K562 (cell line): ENCODE data around the gene ZEB2.

Source experiments
- ARNT ChIP-seq, 2 experiments: fragments of 450-650 bp; IDR thresholded peaks; 2 replicates each; pipeline ENCODE4 v1.6.1; 2016; ENCODE audit warnings: mild to moderate bottlenecking in 1 of 2
- ATF3 ChIP-seq, 2 experiments: fragments of 450-650 bp in 1 of 2; sonication (generic) in 1 of 2; formaldehyde crosslinking in 1 of 2; IDR thresholded peaks in 1 of 2; conservative IDR thresholded peaks in 1 of 2; 2 replicates each; pipeline versions ENCODE4 v1.6.1 to v1.8.1; 2016 to 2023; ENCODE audit warnings: mild to moderate bottlenecking in 2 of 2, moderate library complexity in 2 of 2, inconsistent platforms in 1 of 2, missing genetic modification reagents in 1 of 2
- ATF7 ChIP-seq: fragments of 450-650 bp; IDR thresholded peaks from 2 replicates; pipeline ENCODE4 v1.7.1; 2014; ENCODE audit warnings: mild to moderate bottlenecking, moderate library complexity
- EHMT2 ChIP-seq: fragments of 450-650 bp; IDR thresholded peaks from 2 replicates; pipeline ENCODE4 v1.6.1; 2018; ENCODE audit warnings: antibody characterized with exemption
- HDAC2 ChIP-seq: fragments of 450-650 bp; IDR thresholded peaks from 2 replicates; pipeline ENCODE4 v1.6.1; 2016; ENCODE audit warnings: mild to moderate bottlenecking
- HLTF ChIP-seq: fragments of 450-650 bp; IDR thresholded peaks from 2 replicates; pipeline ENCODE4 v1.6.1; 2016
- MYNN ChIP-seq, 2 experiments: sonication (generic); formaldehyde crosslinking in 1 of 2; IDR thresholded peaks; 2 replicates each; pipeline versions ENCODE4 v1.5.0 to v1.6.1; 2016 to 2020; ENCODE audit warnings: antibody characterized with exemption in 1 of 2, missing genetic modification reagents in 1 of 2
- RBFOX2 ChIP-seq: fragments of 200-400 bp; formaldehyde crosslinking; IDR thresholded peaks from 2 replicates; pipeline ENCODE4 v1.6.1; 2017; ENCODE audit warnings: low read depth, mild to moderate bottlenecking, low read length, moderate library complexity
- SAP30 ChIP-seq: fragments of 200-600 bp; sonication (generic); IDR thresholded peaks from 2 replicates; pipeline ENCODE4 v1.6.1; 2012; ENCODE audit warnings: borderline replicate concordance, low read depth, mild to moderate bottlenecking, moderate library complexity, low read length, control low read depth, inconsistent platforms; ENCODE audit not compliant: insufficient read depth, poor library complexity, severe bottlenecking
- SIN3A ChIP-seq, 2 experiments: fragments of 150-350 bp in 1 of 2; IDR thresholded peaks; 2 replicates each; pipeline ENCODE4 v1.6.1; 2011 to 2016; ENCODE audit warnings: borderline replicate concordance in 2 of 2, low read depth in 2 of 2, low read length in 2 of 2, mild to moderate bottlenecking in 2 of 2, moderate library complexity in 2 of 2; ENCODE audit not compliant: control insufficient read depth in 1 of 2
- ZNF121 ChIP-seq: sonication (generic); formaldehyde crosslinking; conservative IDR thresholded peaks from 2 replicates; pipeline ENCODE4 v1.8.0; 2022; ENCODE audit warnings: missing genetic modification reagents
- TF ChIP-seq, protein P1 (sequence below): sonication (generic); formaldehyde crosslinking; IDR thresholded peaks from 2 replicates; pipeline ENCODE4 v1.8.1; 2023; ENCODE audit warnings: mild to moderate bottlenecking, missing genetic modification reagents, moderate library complexity
- TF ChIP-seq, protein P2 (sequence below), 3 experiments: IDR thresholded peaks in 2 of 3; conservative IDR thresholded peaks in 1 of 3; 2 replicates each; pipeline ENCODE4 v1.5.1; 2011 to 2012; ENCODE audit warnings: low read length in 3 of 3, mild to moderate bottlenecking in 3 of 3, control low read depth in 2 of 3, improper control_type of control experiment in 1 of 3, inconsistent platforms in 1 of 3, low read depth in 1 of 3, mixed read lengths in 1 of 3, moderate library complexity in 1 of 3; ENCODE audit not compliant: insufficient read depth in 2 of 3

DNA sequence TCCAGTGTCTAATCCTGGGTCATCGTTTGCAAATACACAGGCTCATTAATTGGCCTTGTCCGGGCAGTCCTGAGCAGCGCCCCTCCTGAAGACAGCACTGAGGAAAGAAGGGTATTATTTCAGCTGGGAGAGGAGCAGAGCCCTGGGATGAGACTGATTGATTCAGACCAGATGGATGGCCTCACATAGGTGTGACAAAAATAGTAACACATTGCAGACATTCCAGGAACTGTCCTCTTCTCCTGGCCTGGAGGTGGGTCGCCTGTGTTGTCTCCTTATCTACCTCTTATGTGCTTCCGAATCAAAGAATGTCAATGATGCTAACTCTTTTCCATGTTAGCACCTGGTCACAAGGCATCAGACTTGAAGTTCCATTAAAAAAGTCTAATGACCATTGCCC lies 45.9 kb downstream of the ZEB2 start:
- no peak for TF ChIP-seq EHMT2
- TF ChIP-seq RBFOX2 = no peak
- no peak for TF ChIP-seq SIN3A (IDR thresholded peaks at IDR 0.05; ENCODE audit: borderline replicate concordance in 2 of 2, control insufficient read depth in 1 of 2, low read depth in 2 of 2, low read length in 2 of 2)
- TF ChIP-seq SAP30 = no peak
- TF ChIP-seq, protein P1, sequence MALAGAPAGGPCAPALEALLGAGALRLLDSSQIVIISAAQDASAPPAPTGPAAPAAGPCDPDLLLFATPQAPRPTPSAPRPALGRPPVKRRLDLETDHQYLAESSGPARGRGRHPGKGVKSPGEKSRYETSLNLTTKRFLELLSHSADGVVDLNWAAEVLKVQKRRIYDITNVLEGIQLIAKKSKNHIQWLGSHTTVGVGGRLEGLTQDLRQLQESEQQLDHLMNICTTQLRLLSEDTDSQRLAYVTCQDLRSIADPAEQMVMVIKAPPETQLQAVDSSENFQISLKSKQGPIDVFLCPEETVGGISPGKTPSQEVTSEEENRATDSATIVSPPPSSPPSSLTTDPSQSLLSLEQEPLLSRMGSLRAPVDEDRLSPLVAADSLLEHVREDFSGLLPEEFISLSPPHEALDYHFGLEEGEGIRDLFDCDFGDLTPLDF (CRISPR knock-in tag) = no peak
- no peak for TF ChIP-seq MYNN (IDR thresholded peaks at IDR 0.05)
- TF ChIP-seq MYNN (CRISPR knock-in tag; IDR thresholded peaks at IDR 0.05) = no peak
- TF ChIP-seq, protein P2, sequence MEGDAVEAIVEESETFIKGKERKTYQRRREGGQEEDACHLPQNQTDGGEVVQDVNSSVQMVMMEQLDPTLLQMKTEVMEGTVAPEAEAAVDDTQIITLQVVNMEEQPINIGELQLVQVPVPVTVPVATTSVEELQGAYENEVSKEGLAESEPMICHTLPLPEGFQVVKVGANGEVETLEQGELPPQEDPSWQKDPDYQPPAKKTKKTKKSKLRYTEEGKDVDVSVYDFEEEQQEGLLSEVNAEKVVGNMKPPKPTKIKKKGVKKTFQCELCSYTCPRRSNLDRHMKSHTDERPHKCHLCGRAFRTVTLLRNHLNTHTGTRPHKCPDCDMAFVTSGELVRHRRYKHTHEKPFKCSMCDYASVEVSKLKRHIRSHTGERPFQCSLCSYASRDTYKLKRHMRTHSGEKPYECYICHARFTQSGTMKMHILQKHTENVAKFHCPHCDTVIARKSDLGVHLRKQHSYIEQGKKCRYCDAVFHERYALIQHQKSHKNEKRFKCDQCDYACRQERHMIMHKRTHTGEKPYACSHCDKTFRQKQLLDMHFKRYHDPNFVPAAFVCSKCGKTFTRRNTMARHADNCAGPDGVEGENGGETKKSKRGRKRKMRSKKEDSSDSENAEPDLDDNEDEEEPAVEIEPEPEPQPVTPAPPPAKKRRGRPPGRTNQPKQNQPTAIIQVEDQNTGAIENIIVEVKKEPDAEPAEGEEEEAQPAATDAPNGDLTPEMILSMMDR (IDR thresholded peaks at IDR 0.05 in 2 of 3, conservative IDR thresholded peaks at IDR 0.05 in 1 of 3; ENCODE audit: insufficient read depth in 2 of 3, low read depth in 1 of 3, low read length in 3 of 3) = no peak
- no peak for TF ChIP-seq ATF7
- no peak for TF ChIP-seq ARNT (IDR thresholded peaks at IDR 0.05)
- no peak for TF ChIP-seq HDAC2
- TF ChIP-seq HLTF = no peak
- no peak for TF ChIP-seq ZNF121 (CRISPR knock-in tag)
- no peak for TF ChIP-seq ATF3 (IDR thresholded peaks at IDR 0.05)
- TF ChIP-seq ATF3 (CRISPR knock-in tag; conservative IDR thresholded peaks at IDR 0.05) = no peak
